ENCODE results near the gene USE1. TPM values are rescaled to one million over a fixed set of nuclear protein-coding genes. Genes with fewer than 3 reads are reported as not detected.

USE1 gene
- total RNA-seq, 4 donors from 2014 or later, result 21.4 to 36.0 (median 27.4) TPM

DNA sequence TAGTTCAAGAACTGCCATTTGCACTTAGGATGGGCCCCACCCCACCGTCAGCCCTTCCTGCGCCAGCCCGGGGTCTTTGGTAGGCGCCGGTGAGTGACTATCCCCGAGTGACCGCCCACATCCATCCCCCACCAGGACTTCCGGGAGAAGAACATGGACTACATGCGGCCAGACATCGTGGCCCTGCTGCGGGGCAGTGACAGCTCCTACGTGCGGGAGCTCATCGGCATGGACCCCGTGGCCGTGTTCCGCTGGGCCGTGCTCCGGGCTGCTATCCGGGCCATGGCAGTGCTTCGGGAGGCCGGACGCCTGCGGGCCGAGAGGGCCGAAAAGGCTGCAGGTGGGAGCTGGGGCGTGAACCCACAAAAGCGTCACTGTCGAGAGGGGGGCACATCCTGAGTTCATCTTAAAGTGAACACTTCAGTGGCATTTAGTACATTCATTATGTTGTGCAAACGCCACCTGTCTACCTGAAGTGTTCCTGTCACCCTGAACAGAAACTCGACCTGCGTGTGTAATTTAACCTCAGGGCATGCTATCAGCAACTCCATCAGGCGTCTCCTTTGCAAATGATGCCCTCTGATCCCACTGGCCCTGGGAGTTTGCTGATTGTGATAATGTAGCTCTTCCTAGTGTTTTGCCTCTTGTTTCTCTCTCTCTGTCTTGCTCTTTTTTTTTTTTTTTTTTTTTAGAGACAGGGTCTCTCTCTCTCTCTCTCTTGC is 42.4 kb upstream of the USE1 start:
- intact Hi-C loops (cut with DNase I), result no loop called here
- WGBS, 2 donors, result 93 to 96% methylated on average over 18 to 26 of the region's 33 CpGs
- peaks cover 35 to 39% of the 10 kb centered on the region in 2 donors for H3K36me3 ChIP-seq
- TF ChIP-seq CTCF (IDR thresholded peaks at IDR 0.05) (no peak), POLR2A (IDR thresholded peaks at IDR 0.05) (no peak)
- H3K9me3 ChIP-seq, result no peaks in the 10 kb centered on the region
- H3K27me3 ChIP-seq, result no peaks in the 10 kb centered on the region
- H3K4me1 ChIP-seq, result no peaks in the 10 kb centered on the region
- DNase-seq, result no peak
- H3K4me3 ChIP-seq (replicated peaks in 1 of 3), result no peak overlapping the region
- no peak overlapping the region for H3K27ac ChIP-seq

DNA sequence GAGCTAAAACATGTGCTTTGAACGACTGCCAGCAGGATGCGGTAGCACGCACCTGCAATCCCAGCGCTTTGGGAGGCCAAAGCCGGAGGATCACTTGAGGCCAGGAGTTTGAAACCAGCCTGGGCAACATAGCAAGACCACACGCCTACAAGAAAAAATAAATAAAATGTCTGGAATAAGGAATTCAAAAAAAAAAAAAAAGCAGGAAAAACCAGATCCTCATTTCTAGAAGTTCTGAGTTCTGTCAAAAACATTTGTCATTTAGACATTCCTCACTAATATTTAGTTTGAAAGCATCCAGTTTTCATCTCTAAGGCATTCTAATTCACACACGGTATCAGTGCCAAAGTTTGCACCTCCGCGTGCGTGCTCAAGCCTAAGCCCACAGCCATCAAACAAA is 36.9 kb upstream of the USE1 start:
- TF ChIP-seq CTCF (IDR thresholded peaks at IDR 0.05) (no peak), POLR2A (IDR thresholded peaks at IDR 0.05) (no peak)
- Histone ChIP-seq H3K27me3 (no peaks in the 10 kb centered on the region), H3K27ac (no peak overlapping the region), H3K36me3 (peaks cover 8 to 18% of the 10 kb centered on the region in 2 donors), H3K9me3 (no peaks in the 10 kb centered on the region), H3K4me1 (no peaks in the 10 kb centered on the region), H3K4me3 (replicated peaks in 1 of 3) (no peak overlapping the region)
- DNase-seq, result no peak
- WGBS, 2 donors, result 96 to 98% methylated on average over 10 of the region's 10 CpGs
- intact Hi-C loops (cut with DNase I), result no loop called here

- intact Hi-C loops (cut with DNase I), result no loop called here
- H3K9me3 ChIP-seq, result no peaks in the 10 kb centered on the region
- DNase-seq, result no peak
- H3K27ac ChIP-seq, result no peak overlapping the region
- H3K4me3 ChIP-seq (replicated peaks in 1 of 3), result no peak overlapping the region
- H3K36me3 ChIP-seq, result peaks cover 8 to 10% of the 10 kb centered on the region in 2 donors
- WGBS, 2 donors, result 74 to 79% methylated on average over 21 to 22 of the region's 22 CpGs
- H3K4me1 ChIP-seq, result no peaks in the 10 kb centered on the region
- TF ChIP-seq POLR2A (IDR thresholded peaks at IDR 0.05) (no peak), CTCF (IDR thresholded peaks at IDR 0.05) (no peak)
- H3K27me3 ChIP-seq, result no peaks in the 10 kb centered on the region
These were observed 34.0 kb upstream of the USE1 start for GRCh38 chr19:17180997-17181702.

DNA sequence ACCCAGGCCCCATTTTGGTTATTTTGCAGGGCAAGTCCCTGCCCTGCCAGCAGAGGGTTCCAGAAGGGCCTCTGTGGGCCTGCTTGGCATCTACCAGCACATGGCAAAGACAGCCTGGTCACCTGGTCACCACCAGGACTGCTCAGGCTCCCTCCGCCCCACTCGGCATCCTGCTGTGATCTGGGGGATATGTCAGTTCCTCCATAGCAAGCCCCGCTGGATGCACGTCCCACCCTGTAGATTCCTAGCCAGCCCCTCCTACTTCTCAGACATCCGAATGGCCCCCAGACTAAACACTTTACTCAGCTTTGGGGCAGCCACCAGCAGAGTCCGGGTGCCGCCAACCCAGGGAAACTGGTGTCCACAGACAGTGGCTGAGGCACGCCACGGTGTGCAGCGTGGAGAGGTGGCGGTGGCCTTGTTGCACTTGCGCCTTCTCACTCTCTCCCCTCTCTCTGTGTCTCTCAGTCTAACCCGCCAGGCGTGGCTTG is 31.8 kb upstream of the USE1 start:
- H3K4me3 ChIP-seq (replicated peaks in 1 of 3), result no peak overlapping the region
- H3K9me3 ChIP-seq, result no peaks in the 10 kb centered on the region
- no peaks in the 10 kb centered on the region for H3K4me1 ChIP-seq
- peaks cover 0 to 5% of the 10 kb centered on the region in 2 donors for H3K36me3 ChIP-seq
- DNase-seq, result no peak
- H3K27ac ChIP-seq, result no peak overlapping the region
- H3K27me3 ChIP-seq, result no peaks in the 10 kb centered on the region
- TF ChIP-seq POLR2A (IDR thresholded peaks at IDR 0.05) (no peak), CTCF (IDR thresholded peaks at IDR 0.05) (no peak)
- 90 to 93% methylated on average over 14 of the region's 14 CpGs for WGBS, 2 donors
- intact Hi-C loops (cut with DNase I), result no loop called here

GRCh38 chr19:17183858-17184321 is 31.3 kb upstream of the USE1 start:
- H3K9me3 ChIP-seq, result no peaks in the 10 kb centered on the region
- WGBS, 2 donors, result 74 to 85% methylated on average over 11 of the region's 11 CpGs
- no peak overlapping the region for H3K27ac ChIP-seq
- peaks cover 0 to 5% of the 10 kb centered on the region in 2 donors for H3K36me3 ChIP-seq
- H3K27me3 ChIP-seq, result no peaks in the 10 kb centered on the region
- H3K4me3 ChIP-seq (replicated peaks in 1 of 3), result no peak overlapping the region
- DNase-seq, result no peak
- no peak for TF ChIP-seq CTCF (IDR thresholded peaks at IDR 0.05)
- TF ChIP-seq POLR2A (IDR thresholded peaks at IDR 0.05), result no peak
- no peaks in the 10 kb centered on the region for H3K4me1 ChIP-seq
- intact Hi-C loops (cut with DNase I), result no loop called here
